Endometrial microvascular endothelial cells (primary cell): ENCODE results near the gene EFNB2. TPM values are rescaled to one million over a fixed set of nuclear protein-coding genes. Genes with fewer than 3 reads are reported as not detected.

Source experiments
- in situ Hi-C: cut with HindIII; loops from 2 replicates; pipeline ENCODE4 v1.10.0; 2017; ENCODE audit warnings: low sequenced_read_pairs, low pct_unique_long_range_greater_than_20kb; ENCODE audit errors: inconsistent ontology term
- total RNA-seq: library from RNA; depleted of rRNA; stranded (reverse); fragments of >200 nt; gene quantifications from one replicate; pipeline ENCODE4 v1.2.3, GENCODE V29; 2015; ENCODE audit errors: inconsistent ontology term

The EFNB2 gene
- total RNA-seq, 1 donor from 2014 or later, result 29.5 TPM

GRCh38 chr13:106493533-106494220 lies 41.8 kb downstream of the EFNB2 start:
- in situ Hi-C loops, result no loop called here

GRCh38 chr13:106492588-106493475 lies 42.6 kb downstream of the EFNB2 start:
- in situ Hi-C loops, result no loop called here

GRCh38 chr13:106491928-106492587 lies 43.4 kb downstream of the EFNB2 start:
- in situ Hi-C loops, result no loop called here

- in situ Hi-C loops, result no loop called here
Measured at GRCh38 chr13:106491463-106491862, 44.0 kb downstream of the EFNB2 start.

GRCh38 chr13:106490569-106491321 lies 44.7 kb downstream of the EFNB2 start:
- in situ Hi-C loops, result no loop called here

- in situ Hi-C loops, result no loop called here
Measured at GRCh38 chr13:106489849-106490568, 45.5 kb downstream of the EFNB2 start.

- in situ Hi-C loops, result no loop called here
Measured at GRCh38 chr13:106488686-106489085, 46.8 kb downstream of the EFNB2 start.

GRCh38 chr13:106488076-106488475 lies 47.4 kb downstream of the EFNB2 start:
- in situ Hi-C loops, result no loop called here

GRCh38 chr13:106487129-106487528 lies 48.3 kb downstream of the EFNB2 start:
- in situ Hi-C loops, result no loop called here

GRCh38 chr13:106486287-106486686 lies 49.2 kb downstream of the EFNB2 start:
- in situ Hi-C loops, result no loop called here

- in situ Hi-C loops, result no loop called here
Measured at GRCh38 chr13:106484537-106485193, 50.8 kb downstream of the EFNB2 start.

GRCh38 chr13:106484084-106484483 lies 51.4 kb downstream of the EFNB2 start:
- in situ Hi-C loops, result no loop called here

- in situ Hi-C loops, result no loop called here
Measured at GRCh38 chr13:106481919-106482318, 53.5 kb downstream of the EFNB2 start.

- in situ Hi-C loops, result no loop called here
Measured at GRCh38 chr13:106480351-106480910, 55.0 kb downstream of the EFNB2 start.

GRCh38 chr13:106479929-106480328 lies 55.5 kb downstream of the EFNB2 start:
- in situ Hi-C loops, result no loop called here

GRCh38 chr13:106478116-106478515 lies 57.3 kb downstream of the EFNB2 start:
- in situ Hi-C loops, result no loop called here

- in situ Hi-C loops, result no loop called here
Measured at GRCh38 chr13:106477303-106477702, 58.2 kb downstream of the EFNB2 start.

- in situ Hi-C loops, result no loop called here
Measured at GRCh38 chr13:106475852-106476251, 59.6 kb downstream of the EFNB2 start.
